Measurements from ENCODE around the gene DERL2.

DNA sequence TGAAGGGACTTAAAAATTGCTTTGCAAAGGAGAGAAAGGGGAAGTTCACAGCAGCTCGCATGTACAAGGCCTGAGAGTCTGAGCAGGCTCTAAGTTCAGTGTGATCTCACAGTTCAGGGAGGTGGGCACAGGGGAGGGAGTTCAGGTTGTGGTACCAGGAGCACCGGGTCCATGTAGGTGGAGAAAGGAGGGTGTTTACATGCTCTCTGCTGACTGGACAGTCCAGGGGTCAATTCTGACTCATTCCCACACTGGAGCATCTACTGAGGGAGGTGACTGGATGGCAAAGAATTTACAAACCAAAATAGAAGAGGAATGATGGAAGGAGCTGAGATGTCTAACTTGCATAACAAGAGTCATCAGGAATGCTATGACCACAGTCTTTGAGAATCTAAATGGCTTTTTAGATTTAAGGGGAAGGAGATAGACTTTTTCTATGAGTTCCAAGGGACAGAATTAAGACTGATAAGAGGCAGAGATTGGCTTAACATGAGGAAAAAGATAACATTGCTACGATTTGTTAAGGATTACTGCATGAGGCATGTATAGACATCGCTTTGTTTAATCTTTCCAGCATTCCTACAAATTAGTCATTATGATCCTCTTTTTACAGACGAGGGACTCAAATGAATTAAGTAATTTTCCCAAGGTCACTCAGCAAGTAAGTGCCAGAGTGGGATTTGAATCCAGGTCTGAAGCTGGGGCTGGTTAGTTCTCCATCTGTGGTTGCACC lies 30.2 kb upstream of the DERL2 start:
- TF ChIP-seq CTCF (IDR thresholded peaks at IDR 0.05) = no peak
- TF ChIP-seq POLR2A (IDR thresholded peaks at IDR 0.05) = no peak
